H9 (cell line): ENCODE data around the gene IGF1. TPM values are rescaled to one million over a fixed set of nuclear protein-coding genes. Genes with fewer than 3 reads are reported as not detected.

ENCODE experiments used
- DNase-seq: peaks from one replicate; pipeline ENCODE4 v3.0.0-alpha.2; 2017
- H2AFZ ChIP-seq: one replicate; pipeline ENCODE4 v1.6.1; 2013; ENCODE audit warnings: mild to moderate bottlenecking, low read length, control low read depth, moderate library complexity
- H2AK5ac ChIP-seq: 2 replicates; pipeline ENCODE4 v1.6.1; 2013; ENCODE audit warnings: low read length, control low read depth, mixed read lengths; ENCODE audit not compliant: insufficient read length
- H2BK120ac ChIP-seq: one replicate; pipeline ENCODE4 v1.6.1; 2013; ENCODE audit warnings: low read depth, mild to moderate bottlenecking, low read length, control low read depth, inconsistent platforms; ENCODE audit not compliant: poor library complexity, severe bottlenecking
- H2BK12ac ChIP-seq: 2 replicates; pipeline ENCODE4 v1.6.1; 2013; ENCODE audit warnings: low read length, control low read depth, mixed read lengths, low read depth; ENCODE audit not compliant: insufficient read length
- H2BK15ac ChIP-seq: 2 replicates; pipeline ENCODE4 v1.6.1; 2013; ENCODE audit warnings: low read depth, low read length, control low read depth
- H2BK20ac ChIP-seq: one replicate; pipeline ENCODE4 v1.6.1; 2013; ENCODE audit warnings: low read depth, mild to moderate bottlenecking, low read length, control low read depth, inconsistent platforms; ENCODE audit not compliant: poor library complexity, severe bottlenecking
- H2BK5ac ChIP-seq: 2 replicates; pipeline ENCODE4 v1.6.1; 2013; ENCODE audit warnings: low read length, control low read depth, mixed read lengths; ENCODE audit not compliant: insufficient read length
- H3K14ac ChIP-seq: 2 replicates; pipeline ENCODE4 v1.6.1; 2013; ENCODE audit warnings: low read length, control low read depth; ENCODE audit not compliant: insufficient read depth
- H3K18ac ChIP-seq: 2 replicates; pipeline ENCODE4 v1.6.1; 2013; ENCODE audit warnings: low read depth, mild to moderate bottlenecking, mixed read lengths, low read length, control low read depth; ENCODE audit not compliant: insufficient read length
- H3K23ac ChIP-seq: 2 replicates; pipeline ENCODE4 v1.6.1; 2013; ENCODE audit warnings: low read length, control low read depth, mixed read lengths, low read depth; ENCODE audit not compliant: insufficient read length
- H3K23me2 ChIP-seq: 2 replicates; pipeline ENCODE4 v1.6.1; 2013; ENCODE audit warnings: low read depth, mild to moderate bottlenecking, mixed read lengths, low read length, control low read depth; ENCODE audit not compliant: insufficient read length, poor library complexity, severe bottlenecking
- H3K27ac ChIP-seq: 2 replicates; pipeline ENCODE4 v1.5.1; 2013; ENCODE audit warnings: low read length, control low read depth, mixed read lengths, low read depth; ENCODE audit not compliant: insufficient read length
- H3K27me3 ChIP-seq: 2 replicates; pipeline ENCODE4 v1.6.1; 2013; ENCODE audit warnings: low read length, control low read depth, inconsistent platforms; ENCODE audit not compliant: insufficient read depth
- H3K4ac ChIP-seq: 2 replicates; pipeline ENCODE4 v1.6.1; 2013; ENCODE audit warnings: low read depth, mild to moderate bottlenecking, control low read depth, inconsistent platforms, low read length, moderate library complexity
- H3K4me1 ChIP-seq: 2 replicates; pipeline ENCODE4 v1.6.1; 2013; ENCODE audit warnings: low read length, control low read depth, inconsistent platforms; ENCODE audit not compliant: insufficient read depth
- H3K4me2 ChIP-seq: 2 replicates; pipeline ENCODE4 v1.6.1; 2013; ENCODE audit warnings: low read length, control low read depth, mixed read lengths; ENCODE audit not compliant: insufficient read length, insufficient read depth
- H3K56ac ChIP-seq: 2 replicates; pipeline ENCODE4 v1.6.1; 2013; ENCODE audit warnings: low read depth, mild to moderate bottlenecking, mixed read lengths, low read length, control low read depth; ENCODE audit not compliant: insufficient read length
- H3K79me1 ChIP-seq: 2 replicates; pipeline ENCODE4 v1.6.1; 2013; ENCODE audit warnings: low read depth, mild to moderate bottlenecking, moderate library complexity, low read length, control low read depth, inconsistent platforms; ENCODE audit not compliant: insufficient read depth, poor library complexity, severe bottlenecking
- H3K79me2 ChIP-seq: 2 replicates; pipeline ENCODE4 v1.6.1; 2013; ENCODE audit warnings: low read length, control low read depth, inconsistent platforms; ENCODE audit not compliant: insufficient read depth
- H3K9ac ChIP-seq: 2 replicates; pipeline ENCODE4 v1.6.1; 2013; ENCODE audit warnings: low read length, control low read depth, mixed read lengths; ENCODE audit not compliant: insufficient read length; ENCODE audit errors: extremely low read depth
- H3K9me3 ChIP-seq: one replicate; pipeline ENCODE4 v1.6.1; 2013; ENCODE audit warnings: low read depth, low read length, inconsistent platforms; ENCODE audit not compliant: control insufficient read depth
- H3T11ph ChIP-seq: one replicate; pipeline ENCODE4 v1.6.1; 2013; ENCODE audit warnings: mild to moderate bottlenecking, low read length, control low read depth, inconsistent platforms
- H4K20me1 ChIP-seq: one replicate; pipeline ENCODE4 v1.6.1; 2013; ENCODE audit not compliant: control insufficient read depth, insufficient read length, insufficient read depth
- H4K5ac ChIP-seq: 2 replicates; pipeline ENCODE4 v1.6.1; 2013; ENCODE audit warnings: low read depth, mild to moderate bottlenecking, mixed read lengths, low read length, control low read depth; ENCODE audit not compliant: insufficient read length
- H4K8ac ChIP-seq: replicated peaks from 2 replicates; pipeline ENCODE4 v1.6.1; 2013; ENCODE audit warnings: low read length, control low read depth, mixed read lengths, low read depth; ENCODE audit not compliant: insufficient read length
- H4K91ac ChIP-seq: 2 replicates; pipeline ENCODE4 v1.6.1; 2013; ENCODE audit warnings: low read depth, mild to moderate bottlenecking, moderate library complexity, mixed read lengths, low read length, control low read depth; ENCODE audit not compliant: insufficient read length
- H3K27ac Mint-ChIP-seq, 3 experiments: 2 replicates in 2 of 3; 3 replicates in 1 of 3; pipeline ENCODE4 v1.8.0; 2020 to 2021; ENCODE audit warnings: mixed read lengths in 3 of 3, mild to moderate bottlenecking in 1 of 3, moderate library complexity in 1 of 3
- H3K27me3 Mint-ChIP-seq: 2 replicates; pipeline ENCODE4 v1.8.0; 2021; ENCODE audit warnings: low read depth, mild to moderate bottlenecking, moderate library complexity, mixed read lengths
- H3K36me3 Mint-ChIP-seq, 3 experiments: 2 replicates in 2 of 3; 3 replicates in 1 of 3; pipeline ENCODE4 v1.8.0; 2020 to 2021; ENCODE audit warnings: low read depth in 3 of 3, mixed read lengths in 3 of 3; ENCODE audit not compliant: insufficient read depth in 1 of 3
- H3K4me1 Mint-ChIP-seq, 2 experiments: 2 replicates each; pipeline ENCODE4 v1.8.0; 2020; ENCODE audit warnings: mixed read lengths in 2 of 2
- H3K4me3 Mint-ChIP-seq, 2 experiments: 2 replicates in 1 of 2; 3 replicates in 1 of 2; pipeline ENCODE4 v1.8.0; 2020 to 2021; ENCODE audit warnings: mild to moderate bottlenecking in 2 of 2, mixed read lengths in 2 of 2, moderate library complexity in 1 of 2
- H3K9me3 Mint-ChIP-seq, 2 experiments: 2 replicates in 1 of 2; 3 replicates in 1 of 2; pipeline ENCODE4 v1.8.0; 2020; ENCODE audit warnings: mild to moderate bottlenecking in 2 of 2, mixed read lengths in 2 of 2, moderate library complexity in 1 of 2
- CTCF ChIP-seq: fragments of 200-600 bp; sonication (generic); conservative IDR thresholded peaks from 3 replicates; pipeline ENCODE4 v1.8.0; 2021; ENCODE audit warnings: antibody characterized with exemption, mild to moderate bottlenecking
- WGBS: extraction: QIAGEN DNeasy Blood & Tissue Kit; methylation state at CpG from one replicate; pipeline ENCODE4 v1.1.7; 2013; ENCODE audit warnings: missing lambda C conversion rate, low lambda C conversion rate, mixed read lengths; ENCODE audit not compliant: insufficient read length; ENCODE audit errors: extremely low coverage; 5-methylcytosine and 5-hydroxymethylcytosine counted together
- total RNA-seq: library from RNA; stranded (reverse); gene quantifications from 2 replicates; pipeline ENCODE4 v1.2.1, GENCODE V29; 2021

IGF1 gene
- total RNA-seq, 1 experiment from 2014 or later: not detected

GRCh38 chr12:102351322-102351721 is 129.0 kb downstream of the IGF1 start:
- no peaks in the 10 kb centered on the region; the same call in 1 of the 2 replicates for H3K27me3 ChIP-seq
- no peak overlapping the region for H3K23ac ChIP-seq
- no peak overlapping the region for H2BK20ac ChIP-seq
- H3K9me3 ChIP-seq: no peaks in the 10 kb centered on the region
- H3K4me1 ChIP-seq: no peaks in the 10 kb centered on the region
- WGBS: no CpG with 5 or more reads among the region's 4 CpGs
- H2BK12ac ChIP-seq: no peak overlapping the region
- no peak for DNase-seq
- Mint-ChIP-seq H3K27me3 (no peaks in the 10 kb centered on the region), H3K4me1 (no peaks in the 10 kb centered on the region), H3K9me3 (peaks cover 26 to 32% of the 10 kb centered on the region in 2 experiments), H3K36me3 (peaks cover 10 to 23% (median 12%) of the 10 kb centered on the region in 3 experiments), H3K27ac (no peak overlapping the region), H3K4me3 (no peak overlapping the region)
- H2BK5ac ChIP-seq: no peak overlapping the region
- H3K23me2 ChIP-seq: no peaks in the 10 kb centered on the region
- H4K5ac ChIP-seq: no peak overlapping the region
- no peak overlapping the region for H3K56ac ChIP-seq
- no peak for TF ChIP-seq CTCF
- H3T11ph ChIP-seq: no peak overlapping the region
- no peak overlapping the region for H3K27ac ChIP-seq
- H3K79me1 ChIP-seq: no peaks in the 10 kb centered on the region
- H4K20me1 ChIP-seq: no peaks in the 10 kb centered on the region
- H3K4me2 ChIP-seq: no peak overlapping the region
- no peak overlapping the region for H4K8ac ChIP-seq
- H2BK15ac ChIP-seq: no peak overlapping the region
- H3K9ac ChIP-seq: no peak overlapping the region
- no peak overlapping the region for H3K18ac ChIP-seq
- H3K14ac ChIP-seq: no peak overlapping the region
- no peak overlapping the region for H2BK120ac ChIP-seq
- no peak overlapping the region for H2AFZ ChIP-seq
- H3K79me2 ChIP-seq: no peaks in the 10 kb centered on the region
- H2AK5ac ChIP-seq: no peak overlapping the region
- no peak overlapping the region for H4K91ac ChIP-seq
- H3K4ac ChIP-seq: no peak overlapping the region
